ENCODE measurements around the gene C3orf20.

C3orf20 gene

DNA sequence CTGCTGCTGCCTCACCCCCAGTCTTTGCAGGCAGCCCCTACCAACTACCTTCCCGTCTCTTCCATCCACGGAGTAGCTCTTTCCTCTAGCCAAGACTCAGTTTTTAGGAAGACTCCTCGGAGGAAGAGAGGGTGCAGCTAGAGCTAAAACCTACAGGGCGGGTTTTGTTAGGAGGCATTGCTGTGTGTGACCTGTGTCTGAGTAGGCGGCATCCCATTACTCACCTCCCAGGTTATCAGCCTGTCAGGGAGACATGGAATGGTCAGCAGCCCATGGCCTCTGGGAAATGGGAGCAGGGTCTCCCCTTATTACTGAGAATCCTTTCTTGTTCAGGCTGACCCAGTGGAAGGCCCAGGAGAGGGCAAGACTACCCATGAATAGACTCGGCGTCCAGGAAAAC is 100.1 kb downstream of the C3orf20 start:
- no peak for DNase-seq (ENCODE audit: low spot score)

DNA sequence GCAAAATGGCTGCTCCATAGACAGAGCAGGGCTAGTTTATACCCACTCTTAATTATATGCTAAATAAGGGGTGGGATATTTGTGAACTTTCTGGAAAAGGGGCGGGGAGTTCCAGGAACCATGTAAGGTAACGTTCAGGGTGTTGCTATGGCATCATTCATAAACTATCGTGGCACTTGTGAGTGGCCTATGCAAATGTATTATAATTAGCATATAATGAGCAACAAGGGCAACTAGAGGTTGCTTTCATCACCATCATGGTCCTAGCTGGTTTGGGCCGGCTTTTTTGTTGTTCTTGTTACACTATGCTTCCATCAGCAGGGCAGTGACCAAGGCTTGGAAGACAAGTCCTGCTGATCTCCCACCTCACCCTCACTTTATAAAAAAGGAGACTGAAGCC is 100.6 kb downstream of the C3orf20 start:
- DNase-seq (ENCODE audit: low spot score) = no peak

DNA sequence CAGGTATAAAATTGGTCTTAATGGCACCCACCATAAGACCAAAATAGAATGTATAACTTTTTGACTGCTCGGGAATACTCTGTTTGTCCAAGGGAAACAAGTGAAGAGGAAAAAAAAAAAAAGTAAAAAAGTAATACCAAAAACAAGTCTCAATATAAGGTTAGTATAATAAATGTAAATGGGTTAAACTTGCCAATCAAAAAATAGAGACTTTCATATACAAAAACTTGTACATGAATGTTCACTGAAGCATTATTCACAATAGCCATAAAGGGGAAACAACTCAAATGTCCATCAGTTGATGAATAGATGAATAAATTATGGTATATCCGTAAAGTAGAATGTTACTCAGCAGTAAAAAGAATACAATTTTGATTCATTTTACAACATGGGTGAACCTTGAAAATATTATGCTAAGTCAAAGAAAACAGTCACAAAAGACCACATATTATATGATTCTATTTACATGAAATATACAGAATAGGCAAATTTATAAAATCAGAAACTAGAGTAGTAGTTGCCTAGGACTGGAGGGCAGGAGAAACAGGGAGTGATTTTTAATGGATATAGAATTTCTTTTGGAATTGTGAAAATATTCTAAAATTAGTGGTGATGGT is 104.2 kb downstream of the C3orf20 start:
- DNase-seq (ENCODE audit: low spot score) = no peak

DNA sequence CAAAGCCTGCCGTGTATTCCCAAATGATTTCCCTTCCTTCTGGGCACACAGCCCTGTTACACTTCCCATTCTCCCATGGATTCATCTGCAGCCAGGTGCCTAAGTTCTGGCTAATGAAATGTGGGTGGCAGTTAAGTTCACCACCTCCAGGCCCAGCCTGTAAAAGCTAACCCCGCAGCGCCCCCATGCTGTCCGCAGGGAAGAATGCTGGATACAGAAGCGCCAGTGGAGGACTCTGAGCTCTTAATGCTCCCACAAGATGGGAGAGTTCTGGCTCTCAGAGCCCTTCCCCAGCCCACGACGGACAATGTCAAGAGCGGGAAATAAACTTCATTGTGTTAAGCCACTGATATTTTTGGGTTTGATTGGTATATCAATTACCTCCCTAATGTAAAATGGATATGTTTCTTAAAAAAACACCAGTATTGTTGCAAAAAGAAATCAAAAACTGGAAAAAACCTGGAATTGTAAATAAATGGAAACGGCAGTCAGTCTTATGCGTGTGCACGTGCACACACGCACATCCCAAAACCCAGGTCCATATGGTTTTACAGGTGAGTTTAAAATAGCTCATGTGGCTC is 106.1 kb downstream of the C3orf20 start:
- DNase-seq (ENCODE audit: low spot score) = peak; percentile 6

DNA sequence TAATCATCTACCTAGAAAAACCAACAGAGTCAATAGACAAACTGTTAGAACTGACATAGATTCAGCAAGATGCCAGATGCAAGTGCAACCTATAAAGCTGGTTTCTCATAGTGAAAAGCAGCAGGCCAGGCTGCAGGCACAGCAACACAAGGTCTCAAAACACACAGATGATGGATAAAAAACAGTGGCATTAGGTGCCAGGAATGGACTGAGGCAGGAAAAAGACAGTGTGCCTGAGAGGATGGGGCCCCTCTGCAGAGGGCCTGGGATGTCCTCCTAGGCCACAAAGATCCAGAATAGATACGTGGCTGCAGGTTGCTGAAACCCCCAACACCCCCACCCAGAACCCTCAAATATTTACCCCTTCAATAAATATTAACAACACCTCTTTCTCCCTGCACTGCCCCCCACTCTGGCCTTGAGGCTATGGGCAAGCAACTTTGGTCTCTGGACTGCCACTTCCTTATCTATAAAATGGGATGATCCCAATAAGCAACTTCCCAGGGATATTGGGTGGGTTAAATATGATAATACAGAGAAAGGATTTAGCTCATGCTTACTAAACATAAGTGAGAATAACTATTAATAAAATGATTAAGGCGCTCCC is 108.6 kb downstream of the C3orf20 start:
- DNase-seq (ENCODE audit: low spot score) = no peak

DNA sequence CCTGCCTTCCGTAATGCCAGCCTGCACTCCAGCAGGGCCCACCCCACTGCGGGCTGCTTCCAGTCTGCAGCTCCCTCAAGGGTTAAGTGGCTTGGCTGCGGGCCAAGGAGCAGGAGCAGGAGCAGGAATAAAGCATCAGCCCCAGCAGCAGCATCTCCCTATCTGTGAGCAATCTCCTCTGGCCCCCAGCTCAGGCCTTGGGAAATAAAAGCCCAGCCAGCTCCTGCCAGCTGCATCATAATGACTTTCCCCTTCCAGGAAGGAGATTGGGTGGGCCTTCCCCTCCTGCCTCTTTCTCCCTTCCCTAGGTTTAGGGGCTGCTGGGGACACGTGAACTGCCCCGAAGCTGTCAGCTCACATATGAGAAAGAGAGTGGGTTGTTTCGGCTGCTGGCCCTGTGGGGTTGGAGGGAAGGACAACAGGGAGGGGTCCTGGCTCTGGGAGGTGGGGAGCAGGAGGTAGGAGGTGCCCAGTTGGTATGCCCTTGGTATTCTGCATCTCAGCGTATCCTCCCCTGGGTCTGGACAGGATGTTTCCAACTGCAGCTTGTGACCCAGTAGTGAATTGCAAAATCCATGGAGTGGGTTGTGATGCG is 109.2 kb downstream of the C3orf20 start:
- no peak for DNase-seq (ENCODE audit: low spot score)

DNA sequence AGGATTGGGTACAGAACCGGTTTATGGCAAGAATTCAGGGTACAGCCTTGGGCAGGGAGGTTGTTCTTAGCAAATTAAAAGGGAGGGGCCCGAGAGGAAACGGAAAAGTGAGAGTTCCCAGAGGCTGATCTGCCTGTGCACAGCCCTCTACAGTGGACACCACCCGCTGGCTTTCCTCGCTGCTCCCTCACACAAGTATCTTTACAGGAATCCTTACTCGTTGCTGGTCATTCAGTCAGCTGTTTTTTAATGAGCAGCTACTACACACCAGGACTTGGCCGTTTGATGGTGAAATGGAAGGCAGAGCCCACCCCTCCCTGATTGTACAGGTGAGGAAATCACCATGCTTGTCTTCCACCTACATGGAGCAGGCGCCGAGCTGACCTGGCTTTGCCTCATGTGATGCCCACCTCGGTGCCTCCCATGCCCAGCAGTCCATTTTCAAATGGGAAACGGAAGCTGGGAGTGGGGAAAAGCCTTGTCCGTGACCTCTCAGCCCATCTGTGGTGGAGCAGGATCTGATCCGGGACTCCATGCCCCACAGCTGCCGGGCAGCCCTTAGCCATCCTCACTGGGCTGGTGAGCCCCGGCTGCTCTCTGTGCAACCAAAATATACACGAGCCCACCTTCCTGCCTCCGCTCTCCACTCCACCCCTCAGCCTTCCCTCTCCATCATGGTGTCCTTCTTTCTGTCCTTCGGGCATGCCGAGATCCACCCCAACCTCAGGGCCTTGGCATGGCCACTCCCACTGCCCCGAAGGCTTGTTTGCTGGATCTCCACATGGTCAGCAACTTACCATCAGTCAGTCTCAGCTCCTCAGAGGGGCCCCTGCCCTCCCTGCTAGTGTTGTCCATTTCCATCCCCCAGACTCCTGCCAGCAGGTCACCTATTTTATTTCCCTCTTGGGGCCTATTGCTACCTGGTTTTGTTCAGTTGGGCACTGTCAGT is 110.5 kb downstream of the C3orf20 start:
- DNase-seq (ENCODE audit: low spot score) = no peak

DNA sequence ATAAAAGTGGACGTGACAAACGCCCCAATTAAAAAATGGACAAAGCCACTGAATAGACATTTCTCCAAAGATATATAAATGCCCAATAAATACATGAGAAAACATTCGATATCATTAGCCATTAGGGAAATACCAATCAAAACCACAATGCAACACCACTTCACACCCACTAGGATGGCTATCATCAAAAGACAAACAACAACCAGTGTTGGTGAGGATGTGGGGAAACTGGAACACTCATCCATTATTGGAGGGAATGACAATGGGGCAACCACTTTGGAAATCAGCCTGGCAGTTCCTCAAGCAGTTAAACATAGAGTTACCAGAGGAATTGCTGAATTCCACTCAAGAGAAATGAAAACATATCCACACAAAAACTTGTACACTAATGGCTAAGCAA is 111.4 kb downstream of the C3orf20 start:
- DNase-seq (ENCODE audit: low spot score) = no peak

DNA sequence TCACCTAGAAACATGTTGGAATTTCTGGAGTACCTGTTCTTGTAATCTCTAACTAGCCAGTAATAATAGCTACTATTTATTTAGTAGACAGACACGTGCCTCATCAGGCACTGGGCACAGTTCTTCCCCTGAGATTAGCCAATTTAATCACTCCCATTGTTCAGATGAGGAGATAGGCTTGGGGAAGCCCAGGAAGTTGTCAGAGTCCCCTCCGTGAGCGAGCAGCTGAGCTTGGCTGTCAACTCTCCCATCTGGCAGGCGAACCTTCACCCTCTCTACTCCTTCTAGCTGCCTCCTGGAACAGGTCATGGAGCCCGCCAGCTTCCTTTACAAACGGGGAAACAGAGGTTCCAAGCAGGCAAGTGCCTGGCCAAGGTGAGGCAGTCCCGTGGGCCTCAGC is 112.7 kb downstream of the C3orf20 start:
- no peak for DNase-seq (ENCODE audit: low spot score)

DNA sequence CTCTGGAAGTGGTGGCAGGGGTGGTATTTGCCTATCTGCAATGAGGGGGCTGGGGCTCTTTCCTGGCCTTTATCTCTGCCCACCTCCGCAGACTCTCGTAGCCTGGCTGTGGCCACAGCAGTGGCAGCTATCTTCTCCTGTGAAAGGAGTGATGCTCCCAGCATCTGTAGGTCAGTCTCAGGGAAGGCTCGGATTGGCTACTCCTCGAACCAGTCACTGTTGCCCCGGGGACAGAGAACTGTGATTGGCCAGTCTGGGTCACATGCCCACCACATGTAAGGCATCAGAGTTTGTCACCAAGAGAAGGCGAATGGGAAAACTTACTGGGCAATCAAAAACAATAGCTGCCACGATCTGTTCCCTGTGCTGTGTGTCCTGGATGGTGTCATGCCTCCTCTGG is 113.7 kb downstream of the C3orf20 start:
- no peak for DNase-seq (ENCODE audit: low spot score)

DNA sequence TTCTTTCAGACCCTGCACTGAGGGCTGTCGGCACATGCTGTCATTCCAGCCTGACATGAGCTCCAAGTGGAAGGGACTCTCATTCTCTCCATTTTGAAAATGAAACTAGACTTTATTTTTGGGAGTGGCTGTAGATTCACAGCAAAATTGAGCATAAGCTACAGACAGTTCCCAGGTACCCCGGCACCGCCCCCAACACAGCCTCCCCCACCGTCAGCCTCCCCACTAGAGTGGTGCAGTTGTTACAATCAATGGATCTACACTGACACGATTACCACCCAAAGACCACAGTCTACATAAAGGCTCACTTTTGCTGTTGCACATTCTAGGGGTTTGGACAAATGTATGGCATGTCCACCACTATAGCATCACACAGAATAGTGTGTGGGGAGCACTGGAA is 114.3 kb downstream of the C3orf20 start:
- DNase-seq (ENCODE audit: low spot score) = no peak

DNA sequence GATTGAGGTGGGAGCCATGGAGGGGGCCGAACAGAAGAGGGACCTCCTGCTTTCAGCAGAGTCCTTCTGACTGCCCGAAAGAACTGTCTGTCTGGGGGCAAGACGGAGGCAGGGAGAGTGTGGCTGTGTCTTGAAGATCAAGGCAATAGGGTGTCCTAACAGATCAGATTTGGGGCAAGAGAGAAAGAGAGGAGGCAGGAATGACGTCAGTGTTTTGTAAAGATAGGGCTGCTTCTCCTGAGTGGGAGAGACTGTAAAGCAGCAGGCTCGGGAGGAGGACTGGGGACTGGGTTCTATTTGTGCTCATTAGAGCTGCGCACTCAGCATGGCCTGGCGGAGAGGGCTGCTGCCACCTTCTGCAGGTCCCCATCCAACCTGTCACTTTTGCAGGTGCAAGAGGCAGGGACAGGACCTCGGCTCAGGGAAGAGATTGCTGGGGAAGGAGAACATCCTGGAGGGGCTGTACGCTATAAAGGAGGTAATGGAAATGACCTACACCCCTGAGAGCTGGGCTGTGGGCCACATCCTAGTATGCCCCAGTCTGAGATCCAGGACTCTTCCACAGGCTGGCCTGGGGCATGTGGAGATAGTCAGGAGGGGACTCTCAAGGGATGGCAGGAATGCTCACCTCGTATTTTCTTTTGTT is 114.8 kb downstream of the C3orf20 start:
- no peak for DNase-seq (ENCODE audit: low spot score)

DNA sequence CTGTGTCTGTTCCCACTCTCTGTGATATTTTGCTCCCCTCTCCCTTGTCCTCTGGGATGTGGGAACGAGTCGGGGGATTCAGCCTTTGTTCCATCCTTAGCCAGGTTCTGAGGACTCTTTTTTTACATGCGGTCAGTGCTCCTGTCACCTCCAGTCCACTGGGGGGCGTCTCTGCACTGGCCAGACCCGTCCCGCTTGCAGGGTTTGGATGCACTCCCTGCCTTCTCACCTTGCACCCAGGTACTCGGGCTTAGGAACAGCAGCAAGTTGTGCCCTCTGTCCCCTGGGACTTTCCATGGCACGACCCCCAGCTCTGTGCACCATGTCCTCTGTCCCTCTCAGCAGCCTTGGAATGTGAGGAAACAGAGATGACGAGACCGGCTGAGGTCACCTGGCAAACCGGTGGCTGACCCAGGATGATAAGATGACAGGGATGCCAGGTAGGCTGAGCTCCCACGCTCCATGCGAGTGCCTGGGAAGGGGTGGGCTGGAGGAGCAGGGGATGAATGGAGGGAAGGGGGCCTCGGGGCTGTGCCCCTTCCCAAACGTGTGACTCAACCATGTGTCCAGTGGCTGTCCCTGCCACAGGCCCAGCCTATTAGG is 116.5 kb downstream of the C3orf20 start:
- peak; percentile 5 for DNase-seq (ENCODE audit: low spot score)

DNA sequence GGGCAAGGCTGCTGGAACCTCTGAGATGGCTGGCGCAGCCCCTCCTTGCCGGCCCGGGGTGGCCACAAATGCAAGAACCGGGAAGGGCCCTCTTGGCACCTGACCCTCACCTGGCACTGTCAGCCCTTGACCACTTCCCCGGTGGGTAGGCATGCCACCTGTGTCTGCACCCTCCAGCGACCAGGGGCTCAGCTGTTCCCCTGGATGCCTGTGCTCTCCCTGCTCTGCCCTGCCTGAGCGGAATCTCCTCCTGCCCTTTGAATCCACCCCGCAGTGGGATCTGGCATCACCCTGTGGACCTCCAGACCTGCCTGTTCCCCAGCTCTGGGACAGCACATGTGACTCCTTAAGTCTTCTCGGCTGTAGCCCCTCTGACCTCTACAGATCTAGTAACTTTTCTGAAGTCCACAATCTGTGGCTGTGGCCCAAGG is 117.8 kb downstream of the C3orf20 start:
- no peak for DNase-seq (ENCODE audit: low spot score)

DNA sequence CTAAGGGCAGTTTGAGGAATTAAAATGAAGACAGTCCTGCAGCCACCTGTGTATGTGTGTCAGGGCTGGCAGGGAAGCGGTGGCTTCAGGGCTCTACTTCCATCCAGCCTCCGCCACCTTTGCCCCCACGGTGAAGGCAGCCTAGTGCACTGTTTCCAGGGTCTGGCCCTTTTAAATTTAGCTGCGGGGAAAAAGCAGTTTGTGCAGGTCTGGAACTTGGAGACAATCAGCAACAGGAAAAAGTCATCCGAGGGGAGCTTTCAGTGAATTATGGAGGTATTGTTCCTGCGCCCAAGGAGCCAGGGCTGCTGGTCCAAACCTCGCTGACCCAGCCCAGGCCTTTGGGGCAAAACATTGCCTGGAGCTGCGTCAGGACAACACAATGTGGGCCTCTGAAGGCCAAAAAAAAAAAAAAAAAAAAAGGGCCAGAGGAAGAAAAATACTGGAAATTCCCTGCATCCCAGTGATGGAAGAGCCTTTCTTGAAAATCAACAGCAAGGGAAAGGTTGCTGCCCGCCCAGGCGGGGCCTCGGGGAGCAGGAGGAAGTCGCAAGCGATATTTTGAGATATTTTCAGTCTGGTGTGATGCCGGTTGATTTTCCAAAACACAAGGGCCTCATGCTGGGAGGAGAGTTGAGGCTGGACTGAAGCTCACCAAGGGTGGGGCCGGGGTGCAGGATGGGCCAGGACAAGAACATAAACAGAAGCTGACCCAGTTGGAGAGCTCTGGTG is 118.4 kb downstream of the C3orf20 start:
- no peak for DNase-seq (ENCODE audit: low spot score)

DNA sequence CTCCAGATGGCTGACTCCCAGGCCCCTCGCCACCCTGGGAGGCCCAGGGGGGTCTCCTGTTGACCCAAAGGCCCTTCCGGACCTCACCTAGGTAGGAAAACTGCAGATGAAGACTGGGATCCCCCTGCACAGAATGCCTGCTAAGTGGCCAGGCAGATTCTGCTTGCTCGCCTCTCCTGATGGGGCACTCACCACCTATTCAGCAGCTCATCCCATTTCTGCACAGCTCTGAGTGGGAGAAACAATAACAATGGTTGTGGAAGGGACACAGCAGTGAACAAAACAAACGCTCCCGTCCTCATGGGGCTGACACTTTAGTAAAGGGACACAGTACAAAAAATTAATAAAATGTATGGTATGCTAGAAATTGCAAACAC is 118.9 kb downstream of the C3orf20 start:
- no peak for DNase-seq (ENCODE audit: low spot score)

DNA sequence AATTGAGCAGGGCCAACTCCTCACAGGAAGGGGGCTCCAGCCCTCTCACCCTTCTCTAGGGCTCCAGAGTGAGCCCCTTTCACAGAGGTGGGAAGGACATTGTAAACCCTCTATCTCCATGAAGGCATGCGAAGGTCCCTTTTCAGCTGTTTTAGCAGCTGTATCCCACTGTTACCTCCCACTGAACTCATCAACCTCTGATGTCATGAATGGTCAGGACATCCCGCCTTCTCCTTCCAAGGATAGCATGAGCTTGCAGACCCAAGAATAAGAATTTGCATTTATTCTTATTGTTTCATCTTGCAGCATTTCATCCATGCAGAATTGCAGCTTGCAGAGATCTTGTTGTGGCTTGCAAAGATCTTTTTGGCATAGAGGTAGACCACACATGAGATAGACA is 119.5 kb downstream of the C3orf20 start:
- no peak for DNase-seq (ENCODE audit: low spot score)

DNA sequence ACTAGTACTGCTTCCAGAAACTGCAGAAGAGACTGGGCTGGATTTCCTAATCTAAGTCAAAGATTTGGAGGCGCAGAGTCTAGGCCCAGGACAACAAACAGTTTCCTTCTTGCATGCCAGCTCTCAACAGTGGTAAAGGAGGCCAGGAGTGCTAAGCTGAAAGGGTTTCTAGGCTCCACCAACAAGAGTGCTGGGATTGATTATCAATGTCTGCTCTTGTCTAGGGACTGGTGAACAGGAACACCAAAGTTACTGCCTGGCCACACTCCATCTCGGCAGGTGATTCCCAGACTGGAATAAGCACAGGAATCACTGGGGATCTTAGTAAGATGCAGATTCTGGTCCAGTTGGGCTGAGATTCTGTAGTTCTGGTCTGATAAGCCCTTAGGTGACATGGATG is 121.1 kb downstream of the C3orf20 start:
- DNase-seq (ENCODE audit: low spot score) = no peak

DNA sequence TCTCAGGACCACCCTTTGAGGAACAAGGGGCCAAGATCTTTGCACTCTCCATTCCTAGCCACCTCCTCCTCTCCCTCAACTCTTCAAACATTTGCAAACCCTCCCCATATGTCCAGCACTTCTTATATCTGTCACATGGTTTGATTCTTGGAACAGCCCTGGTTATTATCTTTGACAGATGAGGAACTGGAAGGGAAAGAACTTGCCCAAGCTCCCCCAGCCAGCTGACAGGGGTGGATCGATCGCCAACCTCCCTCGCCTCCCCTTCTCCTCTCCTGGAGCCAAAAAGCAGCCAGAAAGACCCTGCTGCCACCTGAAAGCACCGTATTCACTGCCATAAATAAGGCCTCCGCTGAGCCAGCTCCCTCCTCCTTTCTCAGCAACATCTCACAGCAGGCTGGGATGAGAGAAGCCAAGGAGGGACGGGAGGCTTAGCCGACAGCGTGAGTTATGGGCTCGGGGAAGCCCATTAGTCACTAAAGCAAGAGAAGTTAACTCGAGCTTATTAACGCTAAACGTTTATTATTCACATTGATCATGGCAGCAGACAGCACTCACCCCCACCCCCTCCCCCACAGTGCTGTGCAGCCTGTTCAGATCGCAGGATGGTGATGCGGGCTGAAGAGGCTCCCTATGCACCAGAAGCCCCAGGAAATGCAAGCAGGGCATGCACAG is 121.6 kb downstream of the C3orf20 start:
- DNase-seq (ENCODE audit: low spot score) = no peak

DNA sequence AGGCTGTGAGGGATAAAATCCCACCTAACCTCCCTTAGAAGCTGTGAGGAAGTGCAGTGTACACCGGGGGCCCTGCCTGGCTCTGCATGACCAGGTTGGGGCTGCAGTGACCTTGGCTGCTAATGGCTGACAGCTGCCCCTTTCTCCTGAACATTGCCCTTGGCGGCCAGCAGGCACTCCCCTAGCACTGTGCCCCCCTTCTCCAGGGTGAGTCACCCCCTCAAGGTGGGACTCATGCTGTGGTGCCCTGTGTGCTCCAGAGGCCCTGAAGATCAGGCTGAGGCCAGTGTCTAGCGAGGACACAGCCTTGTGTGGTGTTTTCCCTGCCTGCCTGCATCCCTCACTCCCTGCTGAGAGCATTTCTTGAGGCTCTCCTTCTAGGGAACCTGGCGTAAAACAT is 122.8 kb downstream of the C3orf20 start:
- DNase-seq (ENCODE audit: low spot score) = no peak
